IMR-90 (cell line): Measurements from ENCODE around the gene GOLGA3. TPM values are rescaled to one million over a fixed set of nuclear protein-coding genes. Genes with fewer than 3 reads are reported as not detected.

Source experiments
- ATAC-seq: fragments of 200-7000 bp; cut with Tn5 transposase; 2 replicates; pipeline ENCODE4 v1.9.1; 2020; ENCODE audit warnings: low read depth, mild to moderate bottlenecking, moderate library complexity
- BruUV-seq: library from RNA; stranded (reverse); fragments of 400-500 nt; replicated peaks from 2 replicates; lab custom pipeline; 2021; lab: Mats Ljungman, UMichigan
- CTCF ChIA-PET: fragments of 300-600 bp; formaldehyde crosslinking; extraction: SDS; loops from one replicate; lab custom pipeline; 2021; ENCODE audit warnings: antibody characterized with exemption; lab: Yijun Ruan, JAX
- POLR2A ChIA-PET: fragments of 300-600 bp; sonication (Branson Sonifier 250); formaldehyde crosslinking; loops from one replicate; lab custom pipeline; 2022; ENCODE audit warnings: antibody characterized with exemption; ENCODE audit not compliant: unreplicated experiment; lab: Charles Lee
- DNase-seq: peaks from one replicate; pipeline ENCODE4 v3.0.0; 2013
- H2AFZ ChIP-seq: replicated peaks from 2 replicates; pipeline ENCODE3; 2013; ENCODE audit warnings: low read length, mild to moderate bottlenecking; ENCODE audit not compliant: poor library complexity
- H2AK5ac ChIP-seq: 2 replicates; pipeline ENCODE4 v1.6.1; 2013; ENCODE audit warnings: low read depth, low read length, inconsistent platforms
- H2AK9ac ChIP-seq: replicated peaks from 2 replicates; pipeline ENCODE3; 2013; ENCODE audit warnings: mild to moderate bottlenecking, low read depth, low read length, moderate library complexity; ENCODE audit not compliant: poor library complexity
- H2BK120ac ChIP-seq: 2 replicates; pipeline ENCODE4 v1.6.1; 2013; ENCODE audit warnings: low read depth, low read length, inconsistent platforms
- H2BK15ac ChIP-seq: 3 replicates; pipeline ENCODE4 v1.6.1; 2013; ENCODE audit warnings: low read depth, low read length, inconsistent platforms
- H2BK20ac ChIP-seq: 2 replicates; pipeline ENCODE4 v1.6.1; 2013; ENCODE audit warnings: low read depth, mild to moderate bottlenecking, inconsistent platforms, low read length, moderate library complexity
- H2BK5ac ChIP-seq: 2 replicates; pipeline ENCODE4 v1.6.1; 2013; ENCODE audit warnings: mild to moderate bottlenecking, low read depth, low read length, inconsistent platforms; ENCODE audit not compliant: poor library complexity, severe bottlenecking
- H3K14ac ChIP-seq: replicated peaks from 2 replicates; pipeline ENCODE4 v1.6.1; 2013; ENCODE audit warnings: low read depth, low read length, inconsistent platforms
- H3K18ac ChIP-seq: 2 replicates; pipeline ENCODE4 v1.6.1; 2013; ENCODE audit warnings: low read depth, low read length, control low read depth
- H3K23ac ChIP-seq: 2 replicates; pipeline ENCODE4 v1.6.1; 2013; ENCODE audit warnings: low read depth, low read length, inconsistent platforms
- H3K27ac ChIP-seq: 2 replicates; pipeline ENCODE4 v1.5.1; 2013; ENCODE audit warnings: mild to moderate bottlenecking, control low read depth, low read length; ENCODE audit not compliant: insufficient read depth
- H3K27me3 ChIP-seq: 2 replicates; pipeline ENCODE4 v1.6.1; 2013; ENCODE audit warnings: low read length; ENCODE audit not compliant: control insufficient read depth, insufficient read depth
- H3K36me3 ChIP-seq: 2 replicates; pipeline ENCODE4 v1.6.1; 2013; ENCODE audit warnings: low read length, mixed read lengths; ENCODE audit not compliant: control insufficient read depth, insufficient read depth
- H3K4ac ChIP-seq: 2 replicates; pipeline ENCODE4 v1.6.1; 2013; ENCODE audit warnings: low read depth, low read length, inconsistent platforms
- H3K4me1 ChIP-seq: 2 replicates; pipeline ENCODE4 v1.6.1; 2013; ENCODE audit warnings: low read length, mixed read lengths; ENCODE audit not compliant: control insufficient read depth, insufficient read depth
- H3K4me2 ChIP-seq: 2 replicates; pipeline ENCODE4 v1.6.1; 2013; ENCODE audit warnings: low read depth, mild to moderate bottlenecking, control low read depth, low read length, moderate library complexity
- H3K4me3 ChIP-seq: 2 replicates; pipeline ENCODE4 v1.5.1; 2013; ENCODE audit warnings: low read depth, mild to moderate bottlenecking, control low read depth, low read length, moderate library complexity; ENCODE audit not compliant: insufficient read depth
- H3K56ac ChIP-seq: 2 replicates; pipeline ENCODE4 v1.6.1; 2013; ENCODE audit warnings: low read length, inconsistent platforms; ENCODE audit not compliant: insufficient read depth; ENCODE audit errors: extremely low read depth
- H3K79me1 ChIP-seq, 2 experiments: 2 replicates each; pipeline ENCODE4 v1.6.1; 2013; ENCODE audit warnings: low read length in 2 of 2, inconsistent platforms in 1 of 2, low read depth in 1 of 2
- H3K9ac ChIP-seq: 2 replicates; pipeline ENCODE4 v1.6.1; 2013; ENCODE audit warnings: low read depth, low read length, control low read depth
- H3K9me1 ChIP-seq: 2 replicates; pipeline ENCODE4 v1.6.1; 2013; ENCODE audit warnings: low read length, inconsistent platforms; ENCODE audit not compliant: insufficient read depth
- H3K9me3 ChIP-seq: 2 replicates; pipeline ENCODE4 v1.6.1; 2013; ENCODE audit warnings: low read length; ENCODE audit not compliant: control insufficient read depth, insufficient read depth
- H4K20me1 ChIP-seq: 2 replicates; pipeline ENCODE4 v1.6.1; 2013; ENCODE audit warnings: low read length, inconsistent platforms; ENCODE audit not compliant: insufficient read depth
- H4K5ac ChIP-seq: 2 replicates; pipeline ENCODE4 v1.6.1; 2013; ENCODE audit warnings: mild to moderate bottlenecking, low read depth, low read length, control low read depth
- H4K8ac ChIP-seq, 2 experiments: 2 replicates each; pipeline ENCODE4 v1.6.1; 2013; ENCODE audit warnings: low read depth in 2 of 2, low read length in 2 of 2, control low read depth in 1 of 2, inconsistent platforms in 1 of 2
- H4K91ac ChIP-seq: 2 replicates; pipeline ENCODE4 v1.6.1; 2013; ENCODE audit warnings: low read depth, low read length, inconsistent platforms; ENCODE audit not compliant: insufficient read depth
- CEBPB ChIP-seq: IDR thresholded peaks from 2 replicates; pipeline ENCODE4 v1.6.1; 2012; ENCODE audit warnings: low read depth, low read length, improper control_type of control experiment
- MAFK ChIP-seq: IDR thresholded peaks from 2 replicates; pipeline ENCODE4 v1.6.1; 2012; ENCODE audit warnings: low read depth, low read length, improper control_type of control experiment
- WGBS, 2 experiments: methylation state at CpG; one replicate each; pipeline versions ENCODE4 v1.1.5 to v1.1.7; 2013; ENCODE audit warnings: missing lambda C conversion rate in 2 of 2; ENCODE audit not compliant: insufficient read length in 1 of 2; ENCODE audit errors: extremely low coverage in 2 of 2; 5-methylcytosine and 5-hydroxymethylcytosine counted together
- dilution Hi-C: fragments of 300-500 bp; cut with HindIII; formaldehyde crosslinking; loops from one replicate; pipeline ENCODE4 v1.14.3; 2018; ENCODE audit warnings: low sequenced_read_pairs; ENCODE audit not compliant: unreplicated experiment
- in situ Hi-C: fragments of 300-500 bp; cut with MboI; formaldehyde crosslinking; loops from 3 replicates; pipeline ENCODE4 v1.14.3; 2019; ENCODE audit warnings: low sequenced_read_pairs, inconsistent platforms, mixed read lengths
- intact Hi-C: fragments of 100-400 bp; cut with micrococcal nuclease; formaldehyde crosslinking; loops from 2 replicates; pipeline ENCODE4 v1.10.0; 2022
- polyA plus RNA-seq, 3 experiments: library from polyadenylated mRNA; depleted of rRNA; stranded (reverse); fragments of >200 nt; gene quantifications; 2 replicates each; pipeline ENCODE4 v1.2.3, GENCODE V29; 2012; ENCODE audit warnings: low replicate concordance in 1 of 3
- total RNA-seq: library from RNA; depleted of rRNA; stranded (reverse); fragments of >200 nt; gene quantifications from 2 replicates; pipeline ENCODE4 v1.2.3, GENCODE V29; 2012

The GOLGA3 gene
- total and polyA plus RNA-seq, 2 of the 4 experiments (the other 2 are of a cell fraction) = 39.6 to 99.8 TPM

- Histone ChIP-seq H3K18ac (no peak overlapping the region), H3K9ac (no peak overlapping the region), H3K4me1 (no peaks in the 10 kb centered on the region), H3K56ac (no peak overlapping the region), H2AFZ (no peak overlapping the region), H2AK5ac (no peak overlapping the region), H3K79me1 (peaks cover 21 to 51% of the 10 kb centered on the region in 2 experiments), H2AK9ac (no peak overlapping the region), H4K5ac (no peak overlapping the region), H2BK5ac (no peak overlapping the region), H3K4ac (no peak overlapping the region), H3K36me3 (peaks cover 62% of the 10 kb centered on the region), H3K4me3 (no peak overlapping the region), H4K91ac (no peak overlapping the region), H3K9me3 (peaks cover 13% of the 10 kb centered on the region), H2BK20ac (no peak overlapping the region), H3K27ac (no peak overlapping the region), H2BK15ac (no peak overlapping the region), H3K27me3 (no peaks in the 10 kb centered on the region), H2BK120ac (no peak overlapping the region), H4K20me1 (peaks cover 7% of the 10 kb centered on the region; the same call in 1 of the 2 replicates), H3K4me2 (no peak overlapping the region), H3K14ac (no peak overlapping the region), H3K9me1 (no peaks in the 10 kb centered on the region; the same call in 1 of the 2 replicates), H4K8ac (no peak overlapping the region), H3K23ac (no peak overlapping the region)
- TF ChIP-seq CEBPB (no peak), MAFK (no peak)
- CTCF ChIA-PET = no interaction called here
- ATAC-seq = no peak
- DNase-seq = no peak
- POLR2A ChIA-PET = no interaction called here
- in situ Hi-C loops = no loop called here
- intact Hi-C loops = no loop called here
- no TSS peak for BruUV-seq
- 100% methylated on average over 10 of the region's 14 CpGs; no CpG with 5 or more reads in 1 of the 2 experiments for WGBS, 2 experiments
- dilution Hi-C loops = no loop called here
Observed at GRCh38 chr12:132869551-132869950, 40.9 kb upstream of the GOLGA3 start.
